ENCODE measurements around the gene COL25A1. TPM values are rescaled to one million over a fixed set of nuclear protein-coding genes. Genes with fewer than 3 reads are reported as not detected.

The COL25A1 gene
- total RNA-seq, 1 donor from 2014 or later: 10.4 TPM

DNA sequence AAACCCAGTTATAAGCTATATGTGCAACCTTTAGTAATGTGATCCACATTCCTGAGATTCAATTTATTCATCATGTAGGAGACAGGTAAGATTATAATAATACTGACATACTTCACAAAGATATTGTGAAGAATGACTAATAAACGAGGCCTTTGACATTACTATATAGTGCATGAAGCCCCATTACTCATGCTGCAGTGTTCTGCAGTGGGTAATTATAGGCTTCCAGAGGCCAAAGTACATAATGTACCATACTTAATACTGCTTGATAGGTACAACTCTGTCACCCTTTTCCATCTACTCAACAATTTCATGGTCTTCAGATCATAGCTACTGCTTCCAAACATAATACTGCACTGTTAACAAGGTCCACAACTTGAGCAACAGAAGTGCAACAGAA lies 68.9 kb downstream of the COL25A1 start:
- Histone ChIP-seq H2AFZ (ENCODE audit: low read depth, low read length) (no peak overlapping the region), H3K27ac (ENCODE audit: low read depth, low read length) (no peak overlapping the region), H3K4me2 (ENCODE audit: low read length) (no peak overlapping the region), H3K4me3 (ENCODE audit: insufficient read depth, low read depth, low read length) (no peak overlapping the region), H3K36me3 (ENCODE audit: insufficient read depth, low read length) (no peaks in the 10 kb centered on the region), H3K9me3 (ENCODE audit: insufficient read depth, low read depth, low read length) (no peaks in the 10 kb centered on the region), H3K9ac (ENCODE audit: low read length) (no peak overlapping the region), H3K79me2 (ENCODE audit: insufficient read depth, low read length) (no peaks in the 10 kb centered on the region), H3K27me3 (ENCODE audit: insufficient read depth, low read length) (no peaks in the 10 kb centered on the region), H3K4me1 (ENCODE audit: insufficient read depth, low read length) (no peaks in the 10 kb centered on the region), H4K20me1 (ENCODE audit: insufficient read depth, low read length) (no peaks in the 10 kb centered on the region)
- DNase-seq (ENCODE audit: low read depth): no peak
- no peak overlapping the region for H3K4me3 Mint-ChIP-seq (ENCODE audit: unreplicated experiment)
- TF ChIP-seq CTCF (IDR thresholded peaks at IDR 0.05; ENCODE audit: insufficient read depth, low read depth, low read length) (no peak), EZH2 (IDR thresholded peaks at IDR 0.05; ENCODE audit: insufficient read depth, low read length) (no peak)
- no peak for FAIRE-seq
- no peaks in the 10 kb centered on the region for H3K9me3 Mint-ChIP-seq (ENCODE audit: unreplicated experiment)
- H3K4me1 Mint-ChIP-seq (ENCODE audit: low read depth, unreplicated experiment): peaks cover 8% of the 10 kb centered on the region
- no peak overlapping the region for H3K27ac Mint-ChIP-seq (ENCODE audit: unreplicated experiment)
- peaks cover 3% of the 10 kb centered on the region for H3K36me3 Mint-ChIP-seq (ENCODE audit: low read depth, unreplicated experiment)
- H3K27me3 Mint-ChIP-seq (ENCODE audit: low read depth, unreplicated experiment): no peaks in the 10 kb centered on the region

GRCh38 chr4:109232681-109233080 lies 69.8 kb downstream of the COL25A1 start:
- no peaks in the 10 kb centered on the region for H4K20me1 ChIP-seq (ENCODE audit: insufficient read depth, low read length)
- H3K36me3 ChIP-seq (ENCODE audit: insufficient read depth, low read length): no peaks in the 10 kb centered on the region
- H3K9me3 ChIP-seq (ENCODE audit: insufficient read depth, low read depth, low read length): no peaks in the 10 kb centered on the region
- TF ChIP-seq EZH2 (IDR thresholded peaks at IDR 0.05; ENCODE audit: insufficient read depth, low read length) (no peak), CTCF (IDR thresholded peaks at IDR 0.05; ENCODE audit: insufficient read depth, low read depth, low read length) (no peak)
- Mint-ChIP-seq H3K9me3 (ENCODE audit: unreplicated experiment) (no peaks in the 10 kb centered on the region), H3K4me3 (ENCODE audit: unreplicated experiment) (no peak overlapping the region), H3K27ac (ENCODE audit: unreplicated experiment) (no peak overlapping the region), H3K36me3 (ENCODE audit: low read depth, unreplicated experiment) (peaks cover 2% of the 10 kb centered on the region), H3K27me3 (ENCODE audit: low read depth, unreplicated experiment) (no peaks in the 10 kb centered on the region), H3K4me1 (ENCODE audit: low read depth, unreplicated experiment) (peaks cover 8% of the 10 kb centered on the region)
- no peaks in the 10 kb centered on the region for H3K4me1 ChIP-seq (ENCODE audit: insufficient read depth, low read length)
- H3K9ac ChIP-seq (ENCODE audit: low read length): no peak overlapping the region
- no peaks in the 10 kb centered on the region for H3K79me2 ChIP-seq (ENCODE audit: insufficient read depth, low read length)
- DNase-seq (ENCODE audit: low read depth) (peak; percentile 11), FAIRE-seq (no peak)
- H2AFZ ChIP-seq (ENCODE audit: low read depth, low read length): no peak overlapping the region
- H3K4me2 ChIP-seq (ENCODE audit: low read length): no peak overlapping the region
- H3K27me3 ChIP-seq (ENCODE audit: insufficient read depth, low read length): no peaks in the 10 kb centered on the region
- no peak overlapping the region for H3K4me3 ChIP-seq (ENCODE audit: insufficient read depth, low read depth, low read length)
- H3K27ac ChIP-seq (ENCODE audit: low read depth, low read length): no peak overlapping the region

- Mint-ChIP-seq H3K9me3 (ENCODE audit: unreplicated experiment) (no peaks in the 10 kb centered on the region), H3K27me3 (ENCODE audit: low read depth, unreplicated experiment) (no peaks in the 10 kb centered on the region), H3K4me3 (ENCODE audit: unreplicated experiment) (no peak overlapping the region), H3K36me3 (ENCODE audit: low read depth, unreplicated experiment) (peaks cover 2% of the 10 kb centered on the region), H3K27ac (ENCODE audit: unreplicated experiment) (no peak overlapping the region), H3K4me1 (ENCODE audit: low read depth, unreplicated experiment) (peaks cover 8% of the 10 kb centered on the region)
- Histone ChIP-seq H2AFZ (ENCODE audit: low read depth, low read length) (no peak overlapping the region), H3K27me3 (ENCODE audit: insufficient read depth, low read length) (no peaks in the 10 kb centered on the region), H3K36me3 (ENCODE audit: insufficient read depth, low read length) (no peaks in the 10 kb centered on the region), H3K79me2 (ENCODE audit: insufficient read depth, low read length) (no peaks in the 10 kb centered on the region), H3K4me1 (ENCODE audit: insufficient read depth, low read length) (no peaks in the 10 kb centered on the region), H3K27ac (ENCODE audit: low read depth, low read length) (no peak overlapping the region), H3K4me3 (ENCODE audit: insufficient read depth, low read depth, low read length) (no peak overlapping the region), H4K20me1 (ENCODE audit: insufficient read depth, low read length) (no peaks in the 10 kb centered on the region), H3K4me2 (ENCODE audit: low read length) (no peak overlapping the region), H3K9me3 (ENCODE audit: insufficient read depth, low read depth, low read length) (no peaks in the 10 kb centered on the region), H3K9ac (ENCODE audit: low read length) (no peak overlapping the region)
- DNase-seq (ENCODE audit: low read depth) (no peak), FAIRE-seq (no peak)
- no peak for TF ChIP-seq CTCF (IDR thresholded peaks at IDR 0.05; ENCODE audit: insufficient read depth, low read depth, low read length)
- TF ChIP-seq EZH2 (IDR thresholded peaks at IDR 0.05; ENCODE audit: insufficient read depth, low read length): no peak
These were observed 71.1 kb downstream of the COL25A1 start for GRCh38 chr4:109231331-109231730.

Data from astrocyte (in vitro differentiated cells and primary cell).